Measurements from ENCODE around the gene BTBD6.

BTBD6 gene

DNA sequence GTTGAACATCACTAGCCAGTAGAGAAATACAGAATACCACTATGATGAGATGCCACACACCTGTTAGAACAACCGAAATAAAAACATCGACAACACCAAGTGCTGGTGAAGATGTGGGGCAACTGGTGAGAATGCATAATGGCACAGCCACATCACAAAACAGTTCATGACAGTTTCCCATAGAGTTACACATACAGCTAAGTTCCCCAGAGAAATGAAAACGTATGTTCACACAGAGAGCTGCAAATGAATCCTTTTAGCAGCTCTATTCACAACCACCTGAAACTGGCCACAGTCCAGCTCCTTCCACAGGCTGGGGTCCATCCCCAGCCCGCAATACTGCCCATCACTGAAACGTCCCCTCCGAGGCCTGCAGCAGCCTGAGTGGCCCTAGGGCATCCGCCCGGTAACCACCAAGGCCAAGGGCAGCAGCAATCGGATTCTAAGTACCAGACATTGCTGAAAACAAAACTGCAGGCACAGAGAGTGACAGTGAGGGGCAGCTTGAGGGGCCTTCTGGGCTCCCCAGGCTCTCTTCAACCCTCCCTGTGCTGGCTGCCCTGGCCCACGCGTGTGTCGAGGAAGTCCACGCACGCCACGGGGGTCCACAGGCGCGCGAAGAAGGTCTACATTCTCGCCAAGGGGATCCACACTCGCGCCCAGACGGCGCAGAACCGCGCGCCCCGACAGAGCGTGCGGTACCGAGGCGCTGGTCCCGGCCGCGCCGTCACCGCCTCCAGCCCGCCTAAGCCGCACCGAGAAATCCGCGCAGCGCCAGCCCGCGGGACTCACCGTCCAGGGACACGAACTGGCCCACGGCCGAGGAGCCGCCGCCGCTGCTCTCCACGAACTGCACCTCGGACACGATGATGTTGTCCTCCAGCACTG, 51.6 kb downstream of the BTBD6 start:
- TF ChIP-seq, protein P1, sequence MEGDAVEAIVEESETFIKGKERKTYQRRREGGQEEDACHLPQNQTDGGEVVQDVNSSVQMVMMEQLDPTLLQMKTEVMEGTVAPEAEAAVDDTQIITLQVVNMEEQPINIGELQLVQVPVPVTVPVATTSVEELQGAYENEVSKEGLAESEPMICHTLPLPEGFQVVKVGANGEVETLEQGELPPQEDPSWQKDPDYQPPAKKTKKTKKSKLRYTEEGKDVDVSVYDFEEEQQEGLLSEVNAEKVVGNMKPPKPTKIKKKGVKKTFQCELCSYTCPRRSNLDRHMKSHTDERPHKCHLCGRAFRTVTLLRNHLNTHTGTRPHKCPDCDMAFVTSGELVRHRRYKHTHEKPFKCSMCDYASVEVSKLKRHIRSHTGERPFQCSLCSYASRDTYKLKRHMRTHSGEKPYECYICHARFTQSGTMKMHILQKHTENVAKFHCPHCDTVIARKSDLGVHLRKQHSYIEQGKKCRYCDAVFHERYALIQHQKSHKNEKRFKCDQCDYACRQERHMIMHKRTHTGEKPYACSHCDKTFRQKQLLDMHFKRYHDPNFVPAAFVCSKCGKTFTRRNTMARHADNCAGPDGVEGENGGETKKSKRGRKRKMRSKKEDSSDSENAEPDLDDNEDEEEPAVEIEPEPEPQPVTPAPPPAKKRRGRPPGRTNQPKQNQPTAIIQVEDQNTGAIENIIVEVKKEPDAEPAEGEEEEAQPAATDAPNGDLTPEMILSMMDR (IDR thresholded peaks at IDR 0.05; ENCODE audit: extremely low read depth, insufficient read depth, missing control alignments): no peak
- DNase-seq (ENCODE audit: low spot score): no peak
- in situ Hi-C loops (cut with MboI; ENCODE audit: low pct_unique_long_range_greater_than_20kb, low sequenced_read_pairs, unreplicated experiment): no loop called here

Data from GM13977 (cell line).